Bronchial epithelial cell (primary cell): ENCODE data around the gene ADAM8. TPM values are rescaled to one million over a fixed set of nuclear protein-coding genes. Genes with fewer than 3 reads are reported as not detected.

Experiments used
- DNase-seq: peaks from one replicate; pipeline ENCODE4 v3.0.0-alpha.2; 2010; ENCODE audit warnings: low read depth
- FAIRE-seq: peaks from 2 replicates; lab custom pipeline; 2011; peaks lifted over from hg19 to GRCh38; lab: Jason Lieb, UNC
- H3K27me3 ChIP-seq: 2 replicates; pipeline ENCODE4 v1.5.1; 2011; ENCODE audit warnings: low read length; ENCODE audit not compliant: control insufficient read depth, insufficient read depth
- H3K36me3 ChIP-seq: 2 replicates; pipeline ENCODE4 v1.5.1; 2011; ENCODE audit warnings: low read length; ENCODE audit not compliant: control insufficient read depth, insufficient read depth
- H3K4me3 ChIP-seq: 2 replicates; pipeline ENCODE4 v1.5.1; 2011; ENCODE audit warnings: mild to moderate bottlenecking, low read depth, low read length, control low read depth
- CTCF ChIP-seq: IDR thresholded peaks from 2 replicates; pipeline ENCODE4 v1.5.1; 2011; ENCODE audit warnings: mild to moderate bottlenecking, moderate library complexity, low read length, control low read depth, inconsistent platforms; ENCODE audit not compliant: insufficient read depth, severe bottlenecking
- total RNA-seq: library from RNA; depleted of rRNA; stranded (reverse); fragments of >200 nt; gene quantifications from 2 replicates; pipeline ENCODE4 v1.2.1, GENCODE V29; 2014

ADAM8 gene
- total RNA-seq, 1 donor from 2014 or later: 34.2 TPM

GRCh38 chr10:133282846-133283390, 6.2 kb upstream of the ADAM8 start:
- no peak overlapping the region for H3K4me3 ChIP-seq
- H3K27me3 ChIP-seq: no peaks in the 10 kb centered on the region
- FAIRE-seq (no peak), DNase-seq (no peak)
- H3K36me3 ChIP-seq: peaks cover 34% of the 10 kb centered on the region
- no peak for TF ChIP-seq CTCF

- no peaks in the 10 kb centered on the region for H3K27me3 ChIP-seq
- DNase-seq (no peak), FAIRE-seq (no peak)
- no peak overlapping the region for H3K4me3 ChIP-seq
- no peak for TF ChIP-seq CTCF
- H3K36me3 ChIP-seq: peaks cover 31% of the 10 kb centered on the region
These were observed 5.1 kb upstream of the ADAM8 start for GRCh38 chr10:133281628-133282372.

- no peak for TF ChIP-seq CTCF
- H3K27me3 ChIP-seq: no peaks in the 10 kb centered on the region
- peaks cover 31% of the 10 kb centered on the region for H3K36me3 ChIP-seq
- DNase-seq: no peak
- H3K4me3 ChIP-seq: no peak overlapping the region
- FAIRE-seq: no peak
These were observed 4.4 kb upstream of the ADAM8 start for GRCh38 chr10:133281084-133281483.

DNA sequence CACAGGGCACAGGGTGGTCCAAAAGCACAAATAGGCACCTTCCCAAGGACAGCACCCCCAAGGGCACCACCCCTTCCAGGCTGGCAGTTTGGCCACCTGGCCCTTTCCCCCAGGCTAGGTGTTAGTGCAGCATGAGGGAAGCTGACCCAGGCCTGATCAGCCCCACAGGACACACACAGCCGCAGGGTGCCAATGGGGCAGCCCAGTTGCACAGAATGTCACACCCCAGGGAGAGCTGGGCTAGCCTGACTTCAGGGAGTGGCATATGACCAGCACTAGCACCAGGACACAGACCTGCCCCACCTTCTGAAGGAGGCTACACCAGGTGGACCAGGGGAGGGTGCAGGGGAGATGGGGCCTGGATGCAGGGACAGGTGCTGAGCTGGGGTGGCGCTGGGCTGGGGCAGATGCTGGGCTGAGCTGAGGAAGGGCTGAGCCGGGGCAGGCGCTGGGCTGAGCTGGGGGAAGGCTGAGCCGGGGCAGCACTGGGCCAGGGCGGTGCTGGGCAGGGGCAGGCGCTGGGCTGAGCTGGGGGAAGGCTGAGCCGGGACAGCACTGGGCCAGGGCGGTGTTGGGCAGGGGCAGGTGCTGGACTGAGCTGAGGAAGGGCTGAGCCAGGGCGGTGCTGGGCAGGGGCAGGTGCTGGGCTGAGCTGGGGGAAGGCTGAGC, 3.9 kb upstream of the ADAM8 start:
- FAIRE-seq (no peak), DNase-seq (no peak)
- Histone ChIP-seq H3K27me3 (no peaks in the 10 kb centered on the region), H3K36me3 (peaks cover 31% of the 10 kb centered on the region), H3K4me3 (no peak overlapping the region)
- TF ChIP-seq CTCF: no peak

- TF ChIP-seq CTCF: no peak
- Histone ChIP-seq H3K4me3 (no peak overlapping the region), H3K27me3 (no peaks in the 10 kb centered on the region), H3K36me3 (peaks cover 23% of the 10 kb centered on the region)
- DNase-seq (no peak), FAIRE-seq (no peak)
These were observed 2.9 kb upstream of the ADAM8 start for GRCh38 chr10:133279326-133280226.
